ENCODE measurements around the gene XCL1.

DNA sequence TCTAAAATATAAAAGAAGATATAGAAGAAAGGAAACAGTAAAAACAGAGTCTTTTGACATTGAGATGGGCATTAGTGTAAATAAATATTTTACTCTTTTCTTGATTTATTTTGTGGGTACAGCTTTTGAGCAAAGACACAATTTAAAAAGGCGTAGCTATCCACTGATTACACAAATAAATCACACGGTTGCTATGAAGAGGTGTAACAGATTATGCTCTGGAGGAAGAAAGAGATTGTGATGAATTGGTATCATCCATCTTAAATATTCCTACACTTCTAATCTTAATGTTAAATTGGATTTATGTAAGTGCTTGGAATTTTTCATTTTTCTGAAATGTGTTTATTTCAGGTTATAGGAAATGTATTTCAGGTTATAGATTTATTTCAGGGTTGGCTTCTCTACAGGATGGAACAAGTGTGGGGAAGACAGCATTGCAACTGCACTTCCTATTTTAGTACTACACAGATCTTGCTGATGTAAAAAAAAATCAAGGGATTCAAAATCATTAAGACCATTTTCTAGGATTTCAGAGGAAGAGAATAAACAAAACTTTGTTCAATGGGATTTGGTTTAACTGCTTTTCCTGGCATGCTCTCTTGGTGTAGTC lies 15.3 kb downstream of the XCL1 start:
- TF ChIP-seq SP1 (IDR thresholded peaks at IDR 0.05): no peak
- TF ChIP-seq FOXM1 (IDR thresholded peaks at IDR 0.05; ENCODE audit: borderline replicate concordance): no peak
- no peak for TF ChIP-seq BHLHE40 (IDR thresholded peaks at IDR 0.05; ENCODE audit: borderline replicate concordance)
- TF ChIP-seq NFRKB (IDR thresholded peaks at IDR 0.05): no peak

Measured in HEK293T (cell line).